Measurements from ENCODE around the gene COCH.
"Not testable (repeated sequence)": the region's sequence is repeated elsewhere in the genome, so short reads cannot be mapped to it uniquely, and the experiment has no call there.

Gene COCH

GRCh38 chr14:30933937-30934336 is 59.6 kb downstream of the COCH start:
- DNase-seq = not testable (repeated sequence)

- DNase-seq = no peak
Measured at GRCh38 chr14:30935445-30935844, 61.1 kb downstream of the COCH start.

GRCh38 chr14:30938617-30939016 is 64.3 kb downstream of the COCH start:
- no peak for DNase-seq

Data from GF-D8 (cell line).